Cardiac atrium fibroblast (primary cell): ENCODE results near the gene KLF1. TPM values are rescaled to one million over a fixed set of nuclear protein-coding genes. Genes with fewer than 3 reads are reported as not detected.

Source experiments
- total RNA-seq: library from RNA; depleted of rRNA; stranded (reverse); fragments of >200 nt; gene quantifications from 2 replicates; pipeline ENCODE4 v1.2.3, GENCODE V29; 2015

KLF1 gene
- not detected in 2 replicates for total RNA-seq

GRCh38 chr19:12886969-12887747 lies at the start of gene KLF1:
Gene KLF1, minus strand, starts transcription at chr19:12887201. Its CDS starts 61 bp downstream, at chr19:12887140.

GRCh38 chr19:12933287-12934072 lies 46.5 kb upstream of the KLF1 start, which contains the start of gene FARSA:
Gene FARSA, minus strand, starts transcription at chr19:12933711. Its CDS starts 15 bp downstream, at chr19:12933696.

GRCh38 chr19:12890787-12891552 lies 4.0 kb upstream of the KLF1 start, which contains the start of gene GCDH:
Gene GCDH, plus strand, starts transcription at chr19:12891160. Its CDS starts 145 bp downstream, at chr19:12891305.

GRCh38 chr19:12881172-12881808 lies 5.7 kb downstream of the KLF1 start, which contains the start of gene DNASE2:
Gene DNASE2, minus strand, starts transcription at chr19:12881449. Its CDS starts 74 bp downstream, at chr19:12881375.

GRCh38 chr19:12838182-12838885 lies 48.7 kb downstream of the KLF1 start, which contains the start of gene MAST1:
Gene MAST1, plus strand, starts transcription at chr19:12838515. Its CDS starts 58 bp downstream, at chr19:12838573.

GRCh38 chr19:12834566-12834943 lies 52.4 kb downstream of the KLF1 start, which contains the start of gene RTBDN:
Gene RTBDN, minus strand, starts transcription at chr19:12834579. Its CDS starts 4,600 bp downstream, at chr19:12829979.

Other genes starting within 250 kb of the KLF1 start
- gene MAN2B1, start 220.5 kb downstream of the KLF1 start, total RNA-seq = 75.3 and 96.9 TPM in 2 replicates
- gene WDR83, start 220.4 kb downstream of the KLF1 start, total RNA-seq = 5.7 and 6.1 TPM in 2 replicates
- gene DHPS, start 205.3 kb downstream of the KLF1 start, total RNA-seq = 52.3 and 60.5 TPM in 2 replicates
- not detected in 2 replicates for gene GNG14, start 199.2 kb downstream of the KLF1 start, total RNA-seq
- 7.0 and 10.0 TPM in 2 replicates for gene FBXW9, start 190.6 kb downstream of the KLF1 start, total RNA-seq
- 29.5 and 37.2 TPM in 2 replicates for gene TNPO2, start 163.3 kb downstream of the KLF1 start, total RNA-seq
- 307 and 330 TPM in 2 replicates for gene TRIR, start 152.5 kb downstream of the KLF1 start, total RNA-seq
- 62.5 and 74.4 TPM in 2 replicates for gene GET3, start 149.7 kb downstream of the KLF1 start, total RNA-seq
- not detected in 2 replicates for gene BEST2, start 135.4 kb downstream of the KLF1 start, total RNA-seq
- gene HOOK2, start 111.6 kb downstream of the KLF1 start, total RNA-seq = 11.7 and 22.7 TPM in 2 replicates
- gene JUNB, start 95.7 kb downstream of the KLF1 start, total RNA-seq = 265 and 362 TPM in 2 replicates
- gene PRDX2, start 85.4 kb downstream of the KLF1 start, total RNA-seq = 292 and 317 TPM in 2 replicates
- gene THSD8, start 85.1 kb downstream of the KLF1 start, total RNA-seq = not detected in 2 replicates
- gene RNASEH2A, start 80.6 kb downstream of the KLF1 start, total RNA-seq = 4.4 and 7.4 TPM in 2 replicates
- not detected in 2 replicates for gene RTBDN, start 52.6 kb downstream of the KLF1 start, total RNA-seq
- gene MAST1, start 48.7 kb downstream of the KLF1 start, total RNA-seq = 0.32 TPM in 1 of 2 replicates, not detected in the other
- 38.8 and 48.1 TPM in 2 replicates for gene DNASE2, start 5.8 kb downstream of the KLF1 start, total RNA-seq
- 48.1 and 54.3 TPM in 2 replicates for gene GCDH, start 4.0 kb upstream of the KLF1 start, total RNA-seq
- gene SYCE2, start 32.1 kb upstream of the KLF1 start, total RNA-seq = 0.16 TPM in 1 of 2 replicates, not detected in the other
- gene FARSA, start 46.5 kb upstream of the KLF1 start, total RNA-seq = 48.0 and 52.2 TPM in 2 replicates
- 1,632 and 1,793 TPM in 2 replicates for gene CALR, start 51.4 kb upstream of the KLF1 start, total RNA-seq
- gene RAD23A, start 58.7 kb upstream of the KLF1 start, total RNA-seq = 72.2 and 78.1 TPM in 2 replicates
- 36.6 and 45.5 TPM in 2 replicates for gene GADD45GIP1, start 70.0 kb upstream of the KLF1 start, total RNA-seq
- gene DAND5, start 82.4 kb upstream of the KLF1 start, total RNA-seq = not detected in 2 replicates
- 47.3 and 63.2 TPM in 2 replicates for gene NFIX, start 108.3 kb upstream of the KLF1 start, total RNA-seq
- gene LYL1, start 215.7 kb upstream of the KLF1 start, total RNA-seq = 0.36 and 3.6 TPM in 2 replicates
- 32.1 and 40.0 TPM in 2 replicates for gene TRMT1, start 229.5 kb upstream of the KLF1 start, total RNA-seq
- gene NACC1, start 231.1 kb upstream of the KLF1 start, total RNA-seq = 48.6 and 65.6 TPM in 2 replicates